Left colon (tissue), 2 donors: ENCODE data around the gene DPP7. TPM values are rescaled to one million over a fixed set of nuclear protein-coding genes. Genes with fewer than 3 reads are reported as not detected.

Experiments
- ATAC-seq: fragments of 200-7000 bp; cut with Tn5 transposase; one replicate; pipeline ENCODE4 v1.9.1; 2020; ENCODE audit warnings: mild to moderate bottlenecking, moderate library complexity
- DNase-seq, 2 donors: peaks; one replicate each; pipeline ENCODE4 v3.0.0-alpha.2; 2020
- intact Hi-C, 2 donors: fragments of 100-400 bp; cut with DNase I in 1 of 2; cut with micrococcal nuclease in 1 of 2; formaldehyde crosslinking; loops; one replicate each; pipeline versions ENCODE4 v1.11.2 to v1.14.0; 2022; cut with DNase I, micrococcal nuclease
- total RNA-seq, 2 donors: library from RNA; stranded (reverse); fragmentation: NEBNext Ultra II Directional; extraction: Animal tissue kit (Norgen Biotek cat#: 25700); gene quantifications; one replicate each; pipeline ENCODE4 v1.2.1, GENCODE V29; 2021
- donor health status: DM: no; HTN: no; CAD: no.
- donor health status: DM: yes; HTN: yes; CAD: no.

The DPP7 gene
- total RNA-seq, 2 donors from 2014 or later: 53.1 to 66.0 TPM

GRCh38 chr9:137106662-137107250 is 7.8 kb downstream of the DPP7 start:
- ATAC-seq (no peak), DNase-seq (no peak)
- intact Hi-C loops: no loop called here

- DNase-seq (no peak), ATAC-seq (no peak)
- intact Hi-C loops: no loop called here
Observed at GRCh38 chr9:137105814-137106661, 8.5 kb downstream of the DPP7 start.

- DNase-seq (no peak), ATAC-seq (no peak)
- intact Hi-C loops: no loop called here
Observed at GRCh38 chr9:137103206-137103999, 11.1 kb downstream of the DPP7 start.

GRCh38 chr9:137099231-137099630 is 15.3 kb downstream of the DPP7 start:
- ATAC-seq (no peak), DNase-seq (no peak)
- intact Hi-C loops: no loop called here

GRCh38 chr9:137097761-137098462 is 16.6 kb downstream of the DPP7 start:
- intact Hi-C loops: no loop called here
- ATAC-seq: no peak
- DNase-seq: no peak

- intact Hi-C loops: no loop called here
- DNase-seq (no peak), ATAC-seq (no peak)
Observed at GRCh38 chr9:137096785-137097546, 17.6 kb downstream of the DPP7 start.

- ATAC-seq: peak; percentile 49
- peak in 1 of 2 donors; percentile 66 for DNase-seq
- intact Hi-C loops: no loop called here
Observed at GRCh38 chr9:137095664-137096517, 18.6 kb downstream of the DPP7 start.

- ATAC-seq (no peak), DNase-seq (no peak)
- intact Hi-C loops: no loop called here
Observed at GRCh38 chr9:137089232-137089947, 25.1 kb downstream of the DPP7 start.

- intact Hi-C loops: no loop called here
- DNase-seq: no peak
- no peak for ATAC-seq
Observed at GRCh38 chr9:137088121-137088520, 26.4 kb downstream of the DPP7 start.

- intact Hi-C loops: no loop called here
- DNase-seq: no peak
- ATAC-seq: no peak
Observed at GRCh38 chr9:137087409-137087925, 27.1 kb downstream of the DPP7 start.

GRCh38 chr9:137086531-137087408 is 27.8 kb downstream of the DPP7 start, which contains the start of gene MAN1B1:
MAN1B1 (plus strand) TSS chr9:137086985; CDS start chr9:137087000, 15 bp downstream.
- ATAC-seq (peak; percentile 83), DNase-seq (peak; percentile 100)
- intact Hi-C loops: no loop called here

- intact Hi-C loops: no loop called here
- DNase-seq (peak in 1 of 2 donors; percentile 64), ATAC-seq (peak; percentile 32)
Observed at GRCh38 chr9:137085920-137086530, 28.5 kb downstream of the DPP7 start.

- ATAC-seq (no peak), DNase-seq (no peak)
- intact Hi-C loops: no loop called here
Observed at GRCh38 chr9:137084526-137084925, 30.0 kb downstream of the DPP7 start.

- ATAC-seq (no peak), DNase-seq (no peak)
- intact Hi-C loops: no loop called here
Observed at GRCh38 chr9:137083394-137084004, 31.0 kb downstream of the DPP7 start.

GRCh38 chr9:137082925-137083290 is 31.6 kb downstream of the DPP7 start:
- intact Hi-C loops: no loop called here
- DNase-seq (no peak), ATAC-seq (no peak)
